Measurements from ENCODE around the gene PIK3R6.

GRCh38 chr17:8776881-8777280, 90.6 kb downstream of the PIK3R6 start:
- TF ChIP-seq EZH2 (IDR thresholded peaks at IDR 0.05; ENCODE audit: insufficient read depth, poor library complexity, severe bottlenecking) (no peak), EZH2phosphoT487 (IDR thresholded peaks at IDR 0.05; ENCODE audit: insufficient read depth, low read depth) (no peak)
